NCI-H526 treated with DMSO at 0.1 percent for 48 hours (cell line): ENCODE measurements around the gene IPMK.

Experiments used
- DNase-seq: peaks from one replicate; lab custom pipeline; 2025; lab: John Stamatoyannopoulos, UW

The IPMK gene

DNA sequence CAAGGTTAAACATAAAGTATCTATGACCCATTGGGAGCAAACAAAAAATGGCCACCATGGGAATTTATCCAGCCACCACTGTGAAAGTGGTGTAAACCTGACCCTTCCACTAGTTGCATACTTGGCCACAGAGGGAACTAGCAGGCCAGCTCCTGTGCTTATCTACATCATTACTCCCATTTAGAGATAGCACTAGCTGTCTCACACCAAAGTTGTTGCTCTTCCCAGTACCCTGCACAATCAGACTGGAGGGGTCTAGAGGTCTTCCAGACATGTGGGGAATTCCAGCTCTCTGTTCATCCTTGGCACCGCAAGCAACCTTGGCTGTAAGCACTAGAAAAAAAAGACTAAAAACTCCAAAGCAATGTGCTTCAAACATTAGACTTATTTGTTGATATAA lies 113.9 kb downstream of the IPMK start:
- DNase-seq = no peak

DNA sequence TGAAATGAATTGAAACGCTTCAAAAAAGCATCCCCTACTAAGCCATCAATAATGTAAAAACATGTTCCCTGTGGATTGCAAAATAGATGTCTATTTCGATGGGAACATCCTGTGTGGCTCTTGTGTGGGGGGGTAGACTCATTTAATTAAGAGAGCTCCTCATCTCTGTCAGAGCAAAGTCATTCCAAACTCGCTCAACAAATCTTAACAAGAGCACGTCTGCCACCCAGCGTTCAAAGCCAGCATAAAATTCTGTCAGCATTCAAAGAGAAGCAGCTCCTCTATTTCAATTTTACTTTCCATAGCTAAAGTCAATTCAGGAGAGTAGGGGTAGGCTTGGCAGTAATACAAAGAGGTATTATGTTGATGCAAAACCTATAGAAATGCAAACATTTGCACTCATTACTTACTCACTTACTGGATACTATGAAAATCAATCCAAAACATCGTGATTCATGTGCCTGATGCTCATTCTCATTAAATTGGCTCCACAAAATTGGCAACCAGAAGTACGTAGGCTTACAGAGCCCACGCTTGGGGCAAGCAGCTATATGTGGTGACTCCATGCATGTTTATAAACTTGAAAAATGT lies 114.9 kb downstream of the IPMK start:
- peak; percentile 60 for DNase-seq

DNA sequence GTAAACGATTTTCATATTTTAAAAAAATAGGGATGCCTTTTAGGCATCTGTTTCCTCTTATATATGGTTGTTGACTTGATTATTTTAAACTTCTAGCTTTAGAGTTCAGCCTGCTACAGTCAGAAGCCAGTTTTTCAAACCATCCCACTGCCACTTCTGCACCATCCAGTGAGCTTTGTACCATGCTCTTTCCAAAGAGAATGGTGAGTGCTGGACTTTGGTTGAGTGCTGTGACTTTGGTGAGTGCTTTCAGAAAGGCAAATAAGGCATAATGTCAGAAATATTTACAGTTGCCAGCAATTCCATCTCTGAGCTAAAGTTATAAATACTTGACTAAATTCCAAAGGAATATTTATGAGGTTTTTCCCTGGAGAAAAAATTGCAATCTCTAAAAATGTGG lies 117.4 kb downstream of the IPMK start:
- no peak for DNase-seq

DNA sequence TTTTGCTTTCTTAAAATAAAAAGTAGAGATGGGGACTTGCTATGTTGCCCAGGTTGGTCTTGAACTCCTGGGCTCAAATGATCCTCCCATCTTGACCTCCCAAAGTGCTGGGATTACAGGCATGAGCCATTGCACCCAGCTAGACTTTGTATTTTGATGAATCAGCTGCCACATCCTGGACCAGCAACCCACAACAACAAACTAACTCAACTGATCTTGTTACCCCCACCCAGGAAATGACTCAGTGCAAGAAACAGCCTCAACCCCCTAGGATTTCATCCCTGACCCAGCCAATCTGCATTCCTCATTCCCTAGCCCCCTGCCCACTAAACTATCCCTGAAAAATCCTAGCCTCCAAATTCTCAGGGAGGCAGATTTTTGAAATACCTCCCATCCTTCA lies 123.8 kb downstream of the IPMK start:
- no peak for DNase-seq
